A549 (cell line): ENCODE measurements around the gene CFAP119. TPM values are rescaled to one million over a fixed set of nuclear protein-coding genes. Genes with fewer than 3 reads are reported as not detected.

Experiments
- ATAC-seq, 2 experiments: fragments of 200-7000 bp in 1 of 2; fragments of >200 bp in 1 of 2; cut with Nextera tagmentation in 1 of 2; cut with Tn5 transposase in 1 of 2; 3 replicates each; pipeline versions ENCODE4 v1.8.0 to v1.9.1; 2018 to 2020; ENCODE audit warnings: mild to moderate bottlenecking in 1 of 2, moderate library complexity in 1 of 2
- CTCF ChIA-PET: fragments of 300-600 bp; sonication (Branson Sonifier 250); formaldehyde crosslinking; extraction: SDS; loops from one replicate; lab custom pipeline; 2021; ENCODE audit warnings: antibody characterized with exemption, inconsistent platforms; lab: Yijun Ruan, JAX
- POLR2A ChIA-PET: fragments of 350-600 bp; formaldehyde crosslinking; extraction: SDS; loops from one replicate; lab custom pipeline; 2021; ENCODE audit warnings: antibody characterized with exemption, inconsistent platforms; lab: Yijun Ruan, JAX
- DNase-seq, 2 experiments: peaks; one replicate each; pipeline versions ENCODE4 v3.0.0 to v3.0.0-alpha.2; 2011 to 2016; ENCODE audit warnings: low read depth in 1 of 2, low spot score in 1 of 2
- FAIRE-seq: peaks from 2 replicates; lab custom pipeline; 2011; peaks lifted over from hg19 to GRCh38; lab: Jason Lieb, UNC
- H3K27ac ChIP-seq, 2 experiments: fragments of >200 bp; sonication (Bioruptor Twin); formaldehyde crosslinking; 3 replicates each; pipeline ENCODE4 v1.5.1; 2016 to 2017
- H3K4me1 ChIP-seq: fragments of >200 bp; sonication (Bioruptor Twin); formaldehyde crosslinking; 3 replicates; pipeline ENCODE4 v1.6.1; 2016
- H3K4me2 ChIP-seq: fragments of >200 bp; sonication (Bioruptor Twin); formaldehyde crosslinking; 3 replicates; pipeline ENCODE4 v1.6.1; 2016
- H3K4me3 ChIP-seq: fragments of >200 bp; sonication (Bioruptor Twin); formaldehyde crosslinking; 3 replicates; pipeline ENCODE4 v1.5.1; 2016
- H3K9me3 ChIP-seq: fragments of >200 bp; sonication (Bioruptor Twin); formaldehyde crosslinking; 3 replicates; pipeline ENCODE4 v1.6.1; 2016
- BHLHE40 ChIP-seq: IDR thresholded peaks from 2 replicates; pipeline ENCODE4 v1.6.1; 2012; ENCODE audit warnings: low read depth, low read length, inconsistent platforms
- CBX2 ChIP-seq: fragments of 200-600 bp; sonication (generic); IDR thresholded peaks from 2 replicates; pipeline ENCODE4 v1.6.1; 2016; ENCODE audit warnings: low read depth, mild to moderate bottlenecking, borderline replicate concordance
- CHD2 ChIP-seq: fragments of 150-350 bp; IDR thresholded peaks from 2 replicates; pipeline ENCODE4 v1.6.1; 2014; ENCODE audit warnings: low read length; ENCODE audit not compliant: partially characterized antibody
- CHD4 ChIP-seq: fragments of 200-600 bp; sonication (generic); IDR thresholded peaks from 2 replicates; pipeline ENCODE4 v1.6.1; 2016; ENCODE audit warnings: antibody characterized with exemption, mild to moderate bottlenecking, borderline replicate concordance
- EHF ChIP-seq: fragments of 250-450 bp; sonication (Bioruptor Pico); IDR thresholded peaks from 2 replicates; pipeline ENCODE4 v1.5.0; 2020; ENCODE audit warnings: mild to moderate bottlenecking
- EHMT2 ChIP-seq: fragments of 200-600 bp; sonication (generic); IDR thresholded peaks from 2 replicates; pipeline ENCODE4 v1.6.1; 2016; ENCODE audit warnings: antibody characterized with exemption, low read depth, mild to moderate bottlenecking, moderate library complexity
- ESRRA ChIP-seq: fragments of 150-350 bp; IDR thresholded peaks from 2 replicates; pipeline ENCODE4 v1.6.1; 2014; ENCODE audit warnings: mild to moderate bottlenecking, low read length, borderline replicate concordance
- FOSB ChIP-seq: fragments of 250-450 bp; sonication (Bioruptor Pico); IDR thresholded peaks from 2 replicates; pipeline ENCODE4 v1.5.0; 2020; ENCODE audit warnings: mild to moderate bottlenecking, moderate library complexity
- FOSL2 ChIP-seq, 2 experiments: fragments of 450-650 bp in 1 of 2; fragments of >200 bp in 1 of 2; sonication (Bioruptor Twin) in 1 of 2; formaldehyde crosslinking; IDR thresholded peaks; 2 replicates each; pipeline versions ENCODE4 v1.5.0 to v1.6.1; 2016 to 2020; ENCODE audit warnings: mild to moderate bottlenecking in 1 of 2, moderate library complexity in 1 of 2
- HOXA7 ChIP-seq: fragments of 250-450 bp; sonication (Bioruptor Pico); IDR thresholded peaks from 2 replicates; pipeline ENCODE4 v1.5.0; 2020; ENCODE audit warnings: mild to moderate bottlenecking, moderate library complexity
- JUNB ChIP-seq: fragments of >200 bp; sonication (Bioruptor Twin); formaldehyde crosslinking; IDR thresholded peaks from 2 replicates; pipeline ENCODE4 v1.6.1; 2016
- KDM5A ChIP-seq: fragments of 200-600 bp; sonication (generic); IDR thresholded peaks from 2 replicates; pipeline ENCODE4 v1.6.1; 2016; ENCODE audit warnings: antibody characterized with exemption, mild to moderate bottlenecking
- MAX ChIP-seq: IDR thresholded peaks from 2 replicates; pipeline ENCODE4 v1.6.1; 2012
- MYC ChIP-seq: IDR thresholded peaks from 2 replicates; pipeline ENCODE4 v1.6.1; 2012; ENCODE audit warnings: mild to moderate bottlenecking, inconsistent platforms, low read length, improper control_type of control experiment, borderline replicate concordance
- NFE2L2 ChIP-seq: fragments of 150-350 bp; conservative IDR thresholded peaks from 2 replicates; pipeline ENCODE4 v1.6.1; 2014; ENCODE audit warnings: low read length
- PBX3 ChIP-seq: IDR thresholded peaks from 2 replicates; pipeline ENCODE4 v1.6.1; 2012
- PHF8 ChIP-seq: fragments of 200-600 bp; sonication (generic); IDR thresholded peaks from 2 replicates; pipeline ENCODE4 v1.6.1; 2016; ENCODE audit warnings: low read depth, mild to moderate bottlenecking, antibody characterized with exemption, moderate library complexity, borderline replicate concordance
- POLR2A ChIP-seq: IDR thresholded peaks from 2 replicates; pipeline ENCODE4 v1.6.1; 2012; ENCODE audit warnings: mild to moderate bottlenecking, low read length
- RAD21 ChIP-seq, 2 experiments: fragments of >200 bp in 1 of 2; sonication (Bioruptor Twin) in 1 of 2; formaldehyde crosslinking in 1 of 2; IDR thresholded peaks in 1 of 2; conservative IDR thresholded peaks in 1 of 2; 2 replicates in 1 of 2; 3 replicates in 1 of 2; pipeline ENCODE4 v1.6.1; 2012 to 2018; ENCODE audit warnings: inconsistent platforms in 1 of 2
- RARB ChIP-seq: fragments of 250-450 bp; sonication (Bioruptor Pico); IDR thresholded peaks from 2 replicates; pipeline ENCODE4 v1.8.0; 2021; ENCODE audit warnings: mild to moderate bottlenecking, moderate library complexity
- RFX5 ChIP-seq: fragments of 450-650 bp; IDR thresholded peaks from 2 replicates; pipeline ENCODE4 v1.7.1; 2014; ENCODE audit warnings: antibody characterized with exemption, mild to moderate bottlenecking, moderate library complexity
- SMC3 ChIP-seq: fragments of >200 bp; sonication (Bioruptor Twin); formaldehyde crosslinking; IDR thresholded peaks from 3 replicates; pipeline ENCODE4 v1.6.1; 2018; ENCODE audit warnings: inconsistent platforms
- ZC3H11A ChIP-seq: fragments of 450-650 bp; IDR thresholded peaks from 2 replicates; pipeline ENCODE4 v1.6.1; 2014; ENCODE audit warnings: antibody characterized with exemption, mild to moderate bottlenecking
- ZNF302 ChIP-seq: fragments of 250-450 bp; sonication (Bioruptor Pico); IDR thresholded peaks from 2 replicates; pipeline ENCODE4 v1.9.0; 2021; ENCODE audit warnings: inconsistent platforms, mild to moderate bottlenecking, moderate library complexity
- WGBS: methylation state at CpG from one replicate; pipeline ENCODE4 v1.1.6; 2017; ENCODE audit errors: missing lambda C conversion rate; 5-methylcytosine and 5-hydroxymethylcytosine counted together
- polyA plus RNA-seq, 4 experiments: library from polyadenylated mRNA; depleted of rRNA in 3 of 4; stranded (reverse); fragments of >200 nt; fragmentation: RNase III in 1 of 4; extraction: RNeasy Plus Mini Kit Qiagen cat#74134 plus additional on column Dnase treatment in 1 of 4; gene quantifications; 2 replicates in 3 of 4; 3 replicates in 1 of 4; pipeline ENCODE4 v1.2.3, GENCODE V29; 2011 to 2017
- TF ChIP-seq, protein P1 (sequence below): fragments of 250-450 bp; sonication (Bioruptor Pico); IDR thresholded peaks from 2 replicates; pipeline ENCODE4 v1.5.0; 2021; ENCODE audit warnings: mild to moderate bottlenecking, moderate library complexity, borderline replicate concordance
- TF ChIP-seq, protein P2 (sequence below): fragments of >200 bp; sonication (Bioruptor Twin); formaldehyde crosslinking; IDR thresholded peaks from 3 replicates; pipeline ENCODE4 v1.6.1; 2016

CFAP119 gene
- polyA plus RNA-seq, 2 of the 4 experiments (the other 2 are of a cell fraction): 4.5 to 9.5 TPM

GRCh38 chr16:30755955-30756780, 5.7 kb downstream of the CFAP119 start:
- H3K9me3 ChIP-seq: no peaks in the 10 kb centered on the region
- ChIA-PET POLR2A (no interaction called here), CTCF (no interaction called here)
- H3K4me2 ChIP-seq: no peak overlapping the region
- H3K27ac ChIP-seq: no peak overlapping the region
- no peak overlapping the region for H3K4me3 ChIP-seq
- peak; percentile 19 to 21; a peak in 1 of 6 replicates for ATAC-seq
- 91% methylated on average over 19 of the region's 20 CpGs for WGBS
- no peak for DNase-seq
- H3K4me1 ChIP-seq: peaks cover 5% of the 10 kb centered on the region; the same call in 2 of the 3 replicates
- no peak for FAIRE-seq
- no peak for TF ChIP-seq RFX5
- TF ChIP-seq PBX3: no peak
- TF ChIP-seq RAD21 (conservative IDR thresholded peaks at IDR 0.05 in 1 of 2, IDR thresholded peaks at IDR 0.05 in 1 of 2): no peak
- TF ChIP-seq BHLHE40: no peak
- TF ChIP-seq HOXA7: no peak
- TF ChIP-seq CBX2: no peak
- no peak for TF ChIP-seq CHD2
- no peak for TF ChIP-seq ESRRA
- no peak for TF ChIP-seq POLR2A
- TF ChIP-seq ZNF302 (CRISPR knock-in tag): no peak
- TF ChIP-seq KDM5A: no peak
- TF ChIP-seq PHF8: no peak
- no peak for TF ChIP-seq EHMT2
- no peak for TF ChIP-seq MAX
- TF ChIP-seq, protein P1, sequence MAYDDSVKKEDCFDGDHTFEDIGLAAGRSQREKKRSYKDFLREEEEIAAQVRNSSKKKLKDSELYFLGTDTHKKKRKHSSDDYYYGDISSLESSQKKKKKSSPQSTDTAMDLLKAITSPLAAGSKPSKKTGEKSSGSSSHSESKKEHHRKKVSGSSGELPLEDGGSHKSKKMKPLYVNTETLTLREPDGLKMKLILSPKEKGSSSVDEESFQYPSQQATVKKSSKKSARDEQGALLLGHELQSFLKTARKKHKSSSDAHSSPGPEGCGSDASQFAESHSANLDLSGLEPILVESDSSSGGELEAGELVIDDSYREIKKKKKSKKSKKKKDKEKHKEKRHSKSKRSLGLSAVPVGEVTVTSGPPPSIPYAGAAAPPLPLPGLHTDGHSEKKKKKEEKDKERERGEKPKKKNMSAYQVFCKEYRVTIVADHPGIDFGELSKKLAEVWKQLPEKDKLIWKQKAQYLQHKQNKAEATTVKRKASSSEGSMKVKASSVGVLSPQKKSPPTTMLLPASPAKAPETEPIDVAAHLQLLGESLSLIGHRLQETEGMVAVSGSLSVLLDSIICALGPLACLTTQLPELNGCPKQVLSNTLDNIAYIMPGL (CRISPR knock-in tag): no peak
- TF ChIP-seq, all 56 proteins: peak for 0

- H3K4me3 ChIP-seq: no peak overlapping the region
- ChIA-PET CTCF (interaction anchor here (0.6 kb wide), 1 partner anchor 91 kb away, joined by 3 read pairs; no protein-coding TSS in a partner anchor), POLR2A (no interaction called here)
- H3K27ac ChIP-seq: no peak overlapping the region
- no peak overlapping the region for H3K4me2 ChIP-seq
- no peak for FAIRE-seq
- DNase-seq: no peak
- H3K4me1 ChIP-seq: no peaks in the 10 kb centered on the region
- WGBS: 88% methylated on average over 4 of the region's 4 CpGs
- ATAC-seq: no peak
- TF ChIP-seq, protein P2, sequence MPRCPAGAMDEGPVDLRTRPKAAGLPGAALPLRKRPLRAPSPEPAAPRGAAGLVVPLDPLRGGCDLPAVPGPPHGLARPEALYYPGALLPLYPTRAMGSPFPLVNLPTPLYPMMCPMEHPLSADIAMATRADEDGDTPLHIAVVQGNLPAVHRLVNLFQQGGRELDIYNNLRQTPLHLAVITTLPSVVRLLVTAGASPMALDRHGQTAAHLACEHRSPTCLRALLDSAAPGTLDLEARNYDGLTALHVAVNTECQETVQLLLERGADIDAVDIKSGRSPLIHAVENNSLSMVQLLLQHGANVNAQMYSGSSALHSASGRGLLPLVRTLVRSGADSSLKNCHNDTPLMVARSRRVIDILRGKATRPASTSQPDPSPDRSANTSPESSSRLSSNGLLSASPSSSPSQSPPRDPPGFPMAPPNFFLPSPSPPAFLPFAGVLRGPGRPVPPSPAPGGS: no peak
- TF ChIP-seq PBX3 (no peak), CHD4 (no peak), ZC3H11A (no peak), SMC3 (no peak), MYC (no peak), EHMT2 (no peak), JUNB (no peak), NFE2L2 (no peak), RARB (CRISPR knock-in tag) (no peak), FOSB (CRISPR knock-in tag) (no peak), CBX2 (no peak), FOSL2 (IDR thresholded peaks at IDR 0.05) (no peak), FOSL2 (CRISPR knock-in tag; IDR thresholded peaks at IDR 0.05) (no peak), CHD2 (no peak), EHF (CRISPR knock-in tag) (no peak), RFX5 (no peak)
- TF ChIP-seq, protein P1 (CRISPR knock-in tag): no peak
- no peaks in the 10 kb centered on the region for H3K9me3 ChIP-seq
Observed at GRCh38 chr16:30753596-30753995, 8.3 kb downstream of the CFAP119 start.
